Measurements from ENCODE around the gene CTSA. TPM values are rescaled to one million over a fixed set of nuclear protein-coding genes. Genes with fewer than 3 reads are reported as not detected.

The CTSA gene
- total and polyA plus RNA-seq, 9 of the 15 experiments (the other 6 are each of a cell fraction or from before 2014, with no cell fraction given), result 8.8 to 61.7 (median 28.3) TPM

GRCh38 chr20:45911486-45912343 lies 20.6 kb downstream of the CTSA start, which contains the start of gene PLTP:
PLTP (minus strand) TSS chr20:45912155; CDS start chr20:45911452, 703 bp downstream.
- intact Hi-C loops (cut with micrococcal nuclease), result no loop called here
- H3K4me3 ChIP-seq, result peak within 1 kb of the TSS; percentile 48
- in situ Hi-C loops (cut with MboI), result no loop called here
- FAIRE-seq (no peak), ATAC-seq (0 out of 3 replicates have a peak, but pooled peaks have one; percentile 3), DNase-seq (ENCODE audit: extremely low read depth in 1 of 4, low spot score in 3 of 4) (peak in 3 of 4 experiments; percentile 45 to 48 (median 47))
- no peaks in the 10 kb centered on the region for H3K9me3 ChIP-seq (replicated peaks; ENCODE audit: control insufficient read depth, insufficient read depth, low read depth, low read length)
- TSS peak; percentile 99 for BruUV-seq (replicated peaks)
- no peaks in the 10 kb centered on the region for H3K9me1 ChIP-seq (ENCODE audit: control insufficient read depth, insufficient read depth, low read length)
- H2AFZ ChIP-seq (ENCODE audit: low read depth, low read length), result peak within 1 kb of the TSS; percentile 92
- no peaks in the 10 kb centered on the region for H4K20me1 ChIP-seq (replicated peaks; ENCODE audit: control insufficient read depth, insufficient read depth, low read length)
- peaks cover 9% of the 10 kb centered on the region; the same call in 1 of the 3 replicates for H3K36me3 ChIP-seq (ENCODE audit: control insufficient read depth, insufficient read depth, low read length)
- H3K4me2 ChIP-seq (ENCODE audit: insufficient read depth, low read length), result peak within 1 kb of the TSS; percentile 82
- POLR2A ChIA-PET, result interaction anchor here (0.6 to 2.3 kb wide), 6 partner anchors 8 to 518 kb away, joined by 3 to 11 read pairs (median 4); no protein-coding TSS in a partner anchor
- 47% methylated on average over 49 of the region's 58 CpGs for WGBS (ENCODE audit: insufficient coverage, low coverage, missing lambda C conversion rate)
- H3K27me3 ChIP-seq (ENCODE audit: control insufficient read depth in 2 of 2, insufficient read depth in 2 of 2, low read length in 2 of 2), result no peaks in the 10 kb centered on the region
- peaks cover 24 to 44% of the 10 kb centered on the region in 2 experiments for H3K4me1 ChIP-seq (replicated peaks in 1 of 2; ENCODE audit: control insufficient read depth in 2 of 2, insufficient read depth in 2 of 2, low read length in 2 of 2)
- CTCF ChIA-PET (ENCODE audit: low intra/inter-chr PET ratio), result no interaction called here
- peak within 1 kb of the TSS; percentile 89 for H3K27ac ChIP-seq (ENCODE audit: extremely low read depth, low read depth, low read length)
- H3K79me2 ChIP-seq (ENCODE audit: control insufficient read depth, insufficient read depth, low read length), result peaks cover 15% of the 10 kb centered on the region
- H3K9ac ChIP-seq (ENCODE audit: insufficient read depth in 1 of 2, low read depth in 2 of 2, low read length in 2 of 2), result peak within 1 kb of the TSS; percentile 63 to 94
- TF ChIP-seq ATF7 (IDR thresholded peaks at IDR 0.05) (no peak), BRD9 (IDR thresholded peaks at IDR 0.05; ENCODE audit: low read depth, partially characterized antibody) (no peak), SRSF9 (IDR thresholded peaks at IDR 0.05; ENCODE audit: borderline replicate concordance, low read depth, low read length) (no peak), NUFIP1 (IDR thresholded peaks at IDR 0.05; ENCODE audit: partially characterized antibody) (no peak), ZNF507 (tag; conservative IDR thresholded peaks at IDR 0.05) (no peak), YBX1 (IDR thresholded peaks at IDR 0.05) (no peak), E2F6 (IDR thresholded peaks at IDR 0.05; ENCODE audit: borderline replicate concordance in 1 of 2, extremely low read depth in 1 of 2, insufficient read depth in 1 of 2, insufficient read length in 1 of 2, low read depth in 1 of 2, low read length in 1 of 2, poor library complexity in 1 of 2, severe bottlenecking in 1 of 2) (peak in 1 of 2 experiments; percentile 44), SIN3B (IDR thresholded peaks at IDR 0.05; ENCODE audit: low read depth) (no peak), REST (IDR thresholded peaks at IDR 0.05; ENCODE audit: borderline replicate concordance) (no peak), REST (CRISPR knock-in tag; IDR thresholded peaks at IDR 0.05; ENCODE audit: low read depth) (no peak), ZNF77 (CRISPR knock-in tag; IDR thresholded peaks at IDR 0.05) (no peak), ZNF445 (CRISPR knock-in tag; IDR thresholded peaks at IDR 0.05; ENCODE audit: low read depth) (no peak), SMARCB1 (IDR thresholded peaks at IDR 0.05; ENCODE audit: insufficient read length, low read depth) (no peak)

Data from K562 (cell line).